Lung (tissue), 12 donors: Measurements from ENCODE around the gene NRIP1. TPM values are rescaled to one million over a fixed set of nuclear protein-coding genes. Genes with fewer than 3 reads are reported as not detected.

Experiments
- ATAC-seq: fragments of 200-7000 bp; cut with Tn5 transposase; one replicate; pipeline ENCODE4 v1.9.1; 2020; ENCODE audit warnings: moderate number of reproducible peaks; ENCODE audit not compliant: insufficient read depth, low FRiP score
- DNase-seq, 3 donors: peaks; one replicate each; pipeline ENCODE4 v3.0.0-alpha.2; 2013 to 2017
- H3K27ac ChIP-seq, 2 donors: one replicate each; pipeline ENCODE4 v1.5.1; 2013; ENCODE audit warnings: mild to moderate bottlenecking in 2 of 2, moderate library complexity in 2 of 2, control low read depth in 1 of 2, inconsistent platforms in 1 of 2, low read depth in 1 of 2, low read length in 1 of 2
- H3K27me3 ChIP-seq, 3 donors: one replicate each; pipeline ENCODE4 v1.5.1; 2013; ENCODE audit warnings: low read length in 2 of 3; ENCODE audit not compliant: control insufficient read depth in 3 of 3, insufficient read depth in 3 of 3
- H3K36me3 ChIP-seq, 4 donors: one replicate each; pipeline ENCODE4 v1.5.1; 2013; ENCODE audit warnings: low read length in 4 of 4, mild to moderate bottlenecking in 1 of 4, moderate library complexity in 1 of 4; ENCODE audit not compliant: control insufficient read depth in 4 of 4, insufficient read depth in 4 of 4
- H3K4me1 ChIP-seq, 5 donors: one replicate each; pipeline ENCODE4 v1.5.1; 2013; ENCODE audit warnings: low read length in 5 of 5, mild to moderate bottlenecking in 2 of 5, moderate library complexity in 1 of 5; ENCODE audit not compliant: control insufficient read depth in 5 of 5, insufficient read depth in 5 of 5
- H3K4me3 ChIP-seq: one replicate; pipeline ENCODE4 v1.5.1; 2013; ENCODE audit warnings: mild to moderate bottlenecking, control low read depth, moderate library complexity
- H3K9ac ChIP-seq, 2 donors: one replicate each; pipeline ENCODE4 v1.5.1; 2013; ENCODE audit warnings: low read length in 2 of 2, control low read depth in 1 of 2; ENCODE audit not compliant: insufficient read depth in 1 of 2
- H3K9me3 ChIP-seq, 4 donors: one replicate each; pipeline ENCODE4 v1.5.1; 2013; ENCODE audit warnings: low read length in 3 of 4, mild to moderate bottlenecking in 1 of 4, moderate library complexity in 1 of 4; ENCODE audit not compliant: control insufficient read depth in 4 of 4, insufficient read depth in 3 of 4
- WGBS, 2 donors: extraction: QIAGEN DNeasy Blood & Tissue Kit; methylation state at CpG; one replicate each; pipeline ENCODE4 v1.1.7; 2013; 5-methylcytosine and 5-hydroxymethylcytosine counted together
- polyA plus RNA-seq, 2 donors: library from polyadenylated mRNA; stranded (reverse); fragments of 200-250 nt; gene quantifications; one replicate each; pipeline ENCODE4 v1.2.1, GENCODE V29; 2013
- total RNA-seq, 2 donors: library from RNA; depleted of rRNA in 1 of 2; stranded (reverse); fragments of >200 nt in 1 of 2; gene quantifications; one replicate each; pipeline ENCODE4 v1.2.1, GENCODE V29; 2014 to 2021
- TF ChIP-seq, protein P1 (sequence below): IDR thresholded peaks from 2 replicates; pipeline ENCODE4 v1.5.1; 2012; ENCODE audit warnings: mild to moderate bottlenecking; ENCODE audit errors: control extremely low read depth, extremely low read depth
- donor health status: control.
- donor health status: control.
- donor health status: Bipolar disorder and iron deficiency.
- donor health status: healthy.
- donor health status: DM: yes; HTN: yes; CAD: no.

The NRIP1 gene
- total and polyA plus RNA-seq, 4 donors, result 5.9 to 35.5 (median 18.3) TPM

DNA sequence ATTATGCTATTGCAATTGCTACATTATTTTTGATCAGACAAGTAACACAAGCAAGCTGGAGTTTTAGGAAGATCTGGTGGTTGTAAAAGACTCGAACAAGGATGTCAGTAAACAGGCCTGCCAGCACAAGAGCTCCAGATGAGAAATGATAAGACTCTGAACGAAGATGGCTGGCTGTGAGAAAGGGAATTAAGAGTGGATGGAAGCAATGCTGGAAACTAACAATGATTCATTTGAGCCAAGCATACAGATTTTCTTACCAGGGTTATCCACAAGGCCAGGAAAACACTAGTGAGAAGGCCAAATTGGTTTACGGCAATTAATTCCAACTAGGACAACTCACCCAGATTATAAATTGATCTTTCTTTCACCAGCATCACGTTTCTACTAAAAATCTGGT lies 54.2 kb downstream of the NRIP1 start:
- WGBS, 2 donors, result 85 to 86% methylated on average over 4 of the region's 4 CpGs
- Histone ChIP-seq H3K9ac (no peak overlapping the region), H3K27me3 (no peaks in the 10 kb centered on the region), H3K4me3 (no peak overlapping the region), H3K9me3 (no peaks in the 10 kb centered on the region), H3K36me3 (peaks cover 0 to 3% (median under 1%) of the 10 kb centered on the region in 4 donors), H3K4me1 (peaks cover 0 to 16% (median 2%) of the 10 kb centered on the region in 5 donors), H3K27ac (no peak overlapping the region)
- ATAC-seq (no peak), DNase-seq (no peak)
- TF ChIP-seq, protein P1, sequence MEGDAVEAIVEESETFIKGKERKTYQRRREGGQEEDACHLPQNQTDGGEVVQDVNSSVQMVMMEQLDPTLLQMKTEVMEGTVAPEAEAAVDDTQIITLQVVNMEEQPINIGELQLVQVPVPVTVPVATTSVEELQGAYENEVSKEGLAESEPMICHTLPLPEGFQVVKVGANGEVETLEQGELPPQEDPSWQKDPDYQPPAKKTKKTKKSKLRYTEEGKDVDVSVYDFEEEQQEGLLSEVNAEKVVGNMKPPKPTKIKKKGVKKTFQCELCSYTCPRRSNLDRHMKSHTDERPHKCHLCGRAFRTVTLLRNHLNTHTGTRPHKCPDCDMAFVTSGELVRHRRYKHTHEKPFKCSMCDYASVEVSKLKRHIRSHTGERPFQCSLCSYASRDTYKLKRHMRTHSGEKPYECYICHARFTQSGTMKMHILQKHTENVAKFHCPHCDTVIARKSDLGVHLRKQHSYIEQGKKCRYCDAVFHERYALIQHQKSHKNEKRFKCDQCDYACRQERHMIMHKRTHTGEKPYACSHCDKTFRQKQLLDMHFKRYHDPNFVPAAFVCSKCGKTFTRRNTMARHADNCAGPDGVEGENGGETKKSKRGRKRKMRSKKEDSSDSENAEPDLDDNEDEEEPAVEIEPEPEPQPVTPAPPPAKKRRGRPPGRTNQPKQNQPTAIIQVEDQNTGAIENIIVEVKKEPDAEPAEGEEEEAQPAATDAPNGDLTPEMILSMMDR, result no peak

DNA sequence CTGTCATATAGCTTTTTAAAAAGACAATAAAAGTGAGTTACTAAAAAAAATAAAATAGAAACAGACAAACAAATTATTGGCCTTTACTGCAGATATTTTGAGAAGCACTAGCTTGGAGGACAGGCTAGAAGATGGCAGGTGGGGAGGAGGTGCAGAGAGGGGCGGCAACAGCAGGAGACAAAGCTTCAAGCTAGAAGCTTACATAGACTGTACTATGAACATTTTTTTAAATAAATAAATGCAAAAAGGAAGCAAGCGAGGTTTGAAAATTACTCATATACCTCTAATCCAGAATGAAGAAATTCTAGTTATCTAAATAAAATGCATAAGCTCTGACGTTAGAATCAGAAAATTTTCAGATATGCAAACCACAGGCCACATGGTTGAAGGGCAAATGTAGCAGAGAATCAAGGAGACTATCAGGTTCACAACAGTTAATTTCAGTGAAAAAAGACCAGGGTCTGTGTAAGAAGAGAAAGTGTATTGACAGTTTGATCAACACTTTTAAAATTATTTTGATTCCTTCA lies 54.9 kb downstream of the NRIP1 start:
- H3K27me3 ChIP-seq, result no peaks in the 10 kb centered on the region
- peaks cover 2 to 18% (median 8%) of the 10 kb centered on the region in 5 donors for H3K4me1 ChIP-seq
- DNase-seq (no peak), ATAC-seq (no peak)
- no peak overlapping the region for H3K4me3 ChIP-seq
- H3K27ac ChIP-seq, result no peak overlapping the region
- H3K36me3 ChIP-seq, result peaks cover 0 to 3% (median under 1%) of the 10 kb centered on the region in 4 donors
- WGBS, 2 donors, result 80 to 87% methylated on average over 3 of the region's 3 CpGs
- no peaks in the 10 kb centered on the region for H3K9me3 ChIP-seq
- TF ChIP-seq, protein P1, result no peak
- H3K9ac ChIP-seq, result no peak overlapping the region

DNA sequence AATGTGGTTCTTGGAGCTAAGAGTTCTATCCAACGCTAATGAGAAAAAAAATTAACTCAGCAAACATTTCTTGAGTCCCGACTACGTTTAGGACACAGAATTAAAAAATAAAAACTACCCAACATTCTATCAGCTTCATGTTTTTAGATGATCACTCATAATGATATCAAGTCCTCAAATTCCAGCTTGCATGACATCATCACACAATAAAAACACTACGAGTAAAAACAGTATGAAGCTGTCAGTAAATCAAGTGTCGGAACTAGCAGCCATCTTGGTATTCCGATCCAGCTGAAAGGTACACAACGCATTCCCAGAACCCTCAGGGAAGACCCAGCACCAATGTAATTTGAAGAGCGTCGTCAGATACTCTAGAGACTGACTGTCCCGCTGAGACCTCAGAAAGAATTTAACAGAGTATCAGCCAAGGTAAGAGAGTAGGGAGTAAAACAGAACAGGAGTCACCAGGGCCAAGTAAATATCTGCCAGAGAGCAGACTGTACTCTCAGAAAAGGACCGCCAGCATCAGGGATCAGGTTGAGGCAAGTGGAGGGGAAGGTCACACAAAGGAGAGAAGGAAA lies 57.0 kb downstream of the NRIP1 start:
- no peak overlapping the region for H3K27ac ChIP-seq
- no peak for ATAC-seq
- peaks cover 2 to 18% (median 8%) of the 10 kb centered on the region in 5 donors for H3K4me1 ChIP-seq
- no peaks in the 10 kb centered on the region for H3K9me3 ChIP-seq
- no peaks in the 10 kb centered on the region for H3K27me3 ChIP-seq
- no peak for DNase-seq
- WGBS, 2 donors, result 95 to 97% methylated on average over 11 of the region's 11 CpGs
- TF ChIP-seq, protein P1, result no peak
- H3K4me3 ChIP-seq, result no peak overlapping the region
- peaks cover 0 to 4% (median 2%) of the 10 kb centered on the region in 4 donors for H3K36me3 ChIP-seq
- no peak overlapping the region for H3K9ac ChIP-seq
